Left ventricle myocardium inferior (tissue), 1 donor: ENCODE data around the gene SVIL. TPM values are rescaled to one million over a fixed set of nuclear protein-coding genes. Genes with fewer than 3 reads are reported as not detected.
A peak's percentile ranks its signal among the peaks of the same experiment; 100 is the strongest.
"Not testable (repeated sequence)": the region's sequence is repeated elsewhere in the genome, so short reads cannot be mapped to it uniquely, and the experiment has no call there.

Source experiments
- DNase-seq: peaks from one replicate; pipeline ENCODE4 v3.0.0-alpha.2; 2020
- H3K27ac ChIP-seq: fragments of 200-600 bp; replicated peaks from 2 replicates; pipeline ENCODE4 v1.8.0; 2021
- H3K27me3 ChIP-seq: fragments of 200-600 bp; 2 replicates; pipeline ENCODE4 v1.8.0; 2021; ENCODE audit warnings: low read depth
- H3K36me3 ChIP-seq: fragments of 200-600 bp; 2 replicates; pipeline ENCODE4 v1.8.0; 2021
- H3K4me1 ChIP-seq: fragments of 200-600 bp; 2 replicates; pipeline ENCODE4 v1.8.0; 2021
- H3K4me3 ChIP-seq: fragments of 200-600 bp; 2 replicates; pipeline ENCODE4 v1.8.0; 2021; ENCODE audit warnings: mild to moderate bottlenecking, moderate library complexity
- H3K9me3 ChIP-seq: fragments of 200-600 bp; replicated peaks from 2 replicates; pipeline ENCODE4 v1.8.0; 2021
- CTCF ChIP-seq: fragments of 200-600 bp; IDR thresholded peaks from 2 replicates; pipeline ENCODE4 v1.8.0; 2021; ENCODE audit warnings: antibody characterized with exemption, mild to moderate bottlenecking, borderline replicate concordance
- intact Hi-C: fragments of 100-400 bp; cut with micrococcal nuclease; formaldehyde crosslinking; loops from one replicate; pipeline ENCODE4 v1.11.0; 2022
- total RNA-seq: library from RNA; stranded (reverse); fragmentation: NEBNext Ultra II Directional; extraction: Animal tissue kit (Norgen Biotek cat#: 25700); gene quantifications from one replicate; pipeline ENCODE4 v1.2.1, GENCODE V29; 2021
- donor health status: DM: no; HTN: yes; CAD: no; lungs with severe emphysema.

Gene SVIL
- total RNA-seq, 1 donor from 2014 or later = 403 TPM

- peaks cover 79% of the 10 kb centered on the region for H3K4me1 ChIP-seq
- peak overlapping the region; percentile 77 for H3K27ac ChIP-seq
- no peak for DNase-seq
- no peaks in the 10 kb centered on the region for H3K27me3 ChIP-seq
- no peak for TF ChIP-seq CTCF
- no peaks in the 10 kb centered on the region for H3K36me3 ChIP-seq
- intact Hi-C loops = no loop called here
- no peaks in the 10 kb centered on the region for H3K9me3 ChIP-seq
- peak overlapping the region; percentile 38 for H3K4me3 ChIP-seq
Observed at GRCh38 chr10:29619241-29619669, 15.5 kb downstream of the SVIL start.

GRCh38 chr10:29618341-29619171, 16.2 kb downstream of the SVIL start:
- peaks cover 73% of the 10 kb centered on the region for H3K4me1 ChIP-seq
- peak overlapping the region; percentile 38 for H3K4me3 ChIP-seq
- peak; percentile 40 for DNase-seq
- intact Hi-C loops = no loop called here
- H3K9me3 ChIP-seq = no peaks in the 10 kb centered on the region
- no peaks in the 10 kb centered on the region for H3K36me3 ChIP-seq
- H3K27ac ChIP-seq = peak overlapping the region; percentile 77
- no peaks in the 10 kb centered on the region for H3K27me3 ChIP-seq
- TF ChIP-seq CTCF = no peak

DNA sequence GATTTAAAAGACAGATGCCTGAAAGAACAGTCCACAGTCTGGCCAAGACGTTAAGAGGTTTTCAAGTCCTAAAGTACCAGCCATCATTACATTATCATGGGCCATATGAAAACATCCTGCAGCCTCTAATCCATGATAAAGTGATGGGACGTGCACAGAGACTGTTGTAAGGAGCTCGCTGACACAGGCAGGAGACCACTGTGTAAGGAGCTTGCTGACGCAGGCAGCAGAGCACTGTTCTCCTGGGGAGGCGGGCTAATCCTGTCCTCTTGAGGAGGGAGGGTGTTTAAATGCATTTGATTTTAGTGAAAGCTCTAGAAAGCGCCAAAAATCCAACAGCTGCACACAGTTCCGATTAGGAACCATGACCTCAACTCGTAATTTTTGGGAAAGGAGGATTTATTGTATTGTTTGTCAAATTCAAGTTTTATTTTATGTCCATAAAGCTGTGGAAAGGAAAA, 16.9 kb downstream of the SVIL start:
- Histone ChIP-seq H3K4me3 (peak overlapping the region; percentile 38), H3K4me1 (peaks cover 71% of the 10 kb centered on the region), H3K27ac (peak overlapping the region; percentile 77), H3K27me3 (no peaks in the 10 kb centered on the region), H3K9me3 (no peaks in the 10 kb centered on the region), H3K36me3 (no peaks in the 10 kb centered on the region)
- TF ChIP-seq CTCF = no peak
- no peak for DNase-seq
- intact Hi-C loops = no loop called here

DNA sequence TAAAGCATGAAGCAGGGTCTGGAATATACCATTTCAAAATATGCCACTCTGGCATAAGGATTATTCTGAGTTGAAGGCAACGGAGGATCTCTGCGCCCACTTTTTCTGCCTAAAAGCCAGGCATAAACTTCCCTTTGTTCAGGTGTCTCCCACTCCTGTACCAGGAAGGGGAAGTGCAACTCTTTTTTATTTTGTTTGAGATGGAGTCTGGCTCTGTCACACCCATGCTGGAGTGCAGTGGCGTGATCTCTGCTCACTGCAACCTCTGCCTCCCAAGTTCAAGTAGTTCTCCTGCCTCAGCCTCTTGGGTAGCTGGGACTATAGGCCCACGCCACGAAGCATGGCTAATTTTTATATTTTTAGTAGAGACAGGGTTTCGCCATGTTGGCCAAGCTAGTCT, 18.2 kb downstream of the SVIL start:
- H3K27me3 ChIP-seq = no peaks in the 10 kb centered on the region
- intact Hi-C loops = no loop called here
- H3K9me3 ChIP-seq = no peaks in the 10 kb centered on the region
- no peak for TF ChIP-seq CTCF
- peaks cover 77% of the 10 kb centered on the region for H3K4me1 ChIP-seq
- H3K4me3 ChIP-seq = no peak overlapping the region
- H3K36me3 ChIP-seq = no peaks in the 10 kb centered on the region
- H3K27ac ChIP-seq = peak overlapping the region; percentile 18
- no peak for DNase-seq

DNA sequence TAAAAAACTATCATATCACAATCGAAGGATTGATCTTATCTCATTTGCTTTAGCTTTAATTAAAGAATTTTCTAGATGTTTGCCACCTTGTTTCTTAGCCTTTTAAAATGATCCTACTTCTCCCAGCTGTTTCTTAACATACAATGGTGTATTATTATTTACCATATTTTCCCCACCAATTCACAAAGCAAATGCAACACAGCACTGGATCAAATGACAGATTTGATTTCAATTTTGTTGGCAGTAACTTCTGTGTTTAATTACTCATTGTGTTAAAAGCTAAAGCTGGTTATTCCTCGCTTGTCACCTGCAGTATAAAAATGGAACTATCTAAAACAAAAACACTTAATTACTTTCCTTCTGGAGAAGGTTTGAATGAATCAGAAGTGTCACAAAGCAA, 19.6 kb downstream of the SVIL start:
- H3K4me3 ChIP-seq = no peak overlapping the region
- H3K4me1 ChIP-seq = peaks cover 77% of the 10 kb centered on the region
- no peak for TF ChIP-seq CTCF
- DNase-seq = no peak
- H3K36me3 ChIP-seq = no peaks in the 10 kb centered on the region
- H3K27ac ChIP-seq = no peak overlapping the region
- H3K9me3 ChIP-seq = no peaks in the 10 kb centered on the region
- H3K27me3 ChIP-seq = no peaks in the 10 kb centered on the region
- intact Hi-C loops = no loop called here

- intact Hi-C loops, H3K4me3 ChIP-seq, H3K27ac ChIP-seq, H3K9me3 ChIP-seq, H3K27me3 ChIP-seq, H3K36me3 ChIP-seq, DNase-seq: not testable (repeated sequence)
- peaks cover 77% of the 10 kb centered on the region for H3K4me1 ChIP-seq
Observed at GRCh38 chr10:29614289-29614688, 20.5 kb downstream of the SVIL start.
